Measurements from ENCODE around the gene NDUFAF7.
"Not testable (repeated sequence)": the region's sequence is repeated elsewhere in the genome, so short reads cannot be mapped to it uniquely, and the experiment has no call there.

The NDUFAF7 gene

GRCh38 chr2:37276291-37276690, 44.8 kb downstream of the NDUFAF7 start:
- in situ Hi-C loops (cut with HindIII; ENCODE audit: low sequenced_read_pairs): no loop called here

GRCh38 chr2:37281916-37282315, 50.5 kb downstream of the NDUFAF7 start:
- in situ Hi-C loops (cut with HindIII; ENCODE audit: low sequenced_read_pairs): no loop called here

- in situ Hi-C loops (cut with HindIII; ENCODE audit: low sequenced_read_pairs): no loop called here
These were observed 51.3 kb downstream of the NDUFAF7 start for GRCh38 chr2:37282746-37283145.

- in situ Hi-C loops (cut with HindIII; ENCODE audit: low sequenced_read_pairs): no loop called here
These were observed 51.7 kb downstream of the NDUFAF7 start for GRCh38 chr2:37283207-37283606.

GRCh38 chr2:37284381-37284780, 52.9 kb downstream of the NDUFAF7 start:
- in situ Hi-C loops (cut with HindIII; ENCODE audit: low sequenced_read_pairs): no loop called here

GRCh38 chr2:37287966-37288365, 56.5 kb downstream of the NDUFAF7 start:
- in situ Hi-C loops (cut with HindIII; ENCODE audit: low sequenced_read_pairs): no loop called here

- in situ Hi-C loops (cut with HindIII; ENCODE audit: low sequenced_read_pairs): no loop called here
These were observed 60.2 kb downstream of the NDUFAF7 start for GRCh38 chr2:37291680-37292079.

- in situ Hi-C loops (cut with HindIII; ENCODE audit: low sequenced_read_pairs): not testable (repeated sequence)
These were observed 63.4 kb downstream of the NDUFAF7 start for GRCh38 chr2:37294858-37295257.

- in situ Hi-C loops (cut with HindIII; ENCODE audit: low sequenced_read_pairs): no loop called here
These were observed 64.1 kb downstream of the NDUFAF7 start for GRCh38 chr2:37295469-37296073.

- in situ Hi-C loops (cut with HindIII; ENCODE audit: low sequenced_read_pairs): no loop called here
These were observed 66.2 kb downstream of the NDUFAF7 start for GRCh38 chr2:37297632-37298031.
